HG03378 (cell line): ENCODE measurements around the gene CHMP6.
"Not testable (repeated sequence)": the region's sequence is repeated elsewhere in the genome, so short reads cannot be mapped to it uniquely, and the experiment has no call there.

Source experiments
- ATAC-seq: cut with Tn5 transposase; IDR thresholded peaks from one replicate; pipeline ENCODE4 v1.9.1; 2021; ENCODE audit warnings: mild to moderate bottlenecking, moderate library complexity; ENCODE audit not compliant: unreplicated experiment

Gene CHMP6

GRCh38 chr17:81010935-81011334, 19.3 kb downstream of the CHMP6 start:
- no peak for ATAC-seq

- no peak for ATAC-seq
Measured at GRCh38 chr17:81011951-81012350, 20.3 kb downstream of the CHMP6 start.

GRCh38 chr17:81012574-81013447, 21.2 kb downstream of the CHMP6 start:
- no peak for ATAC-seq

GRCh38 chr17:81013642-81014041, 22.0 kb downstream of the CHMP6 start:
- no peak for ATAC-seq

GRCh38 chr17:81015136-81015535, 23.5 kb downstream of the CHMP6 start:
- ATAC-seq, result no peak

GRCh38 chr17:81016575-81016974, 24.9 kb downstream of the CHMP6 start:
- no peak for ATAC-seq

GRCh38 chr17:81017330-81017729, 25.7 kb downstream of the CHMP6 start:
- ATAC-seq, result not testable (repeated sequence)

GRCh38 chr17:81018044-81018802, 26.6 kb downstream of the CHMP6 start:
- no peak for ATAC-seq

- no peak for ATAC-seq
Measured at GRCh38 chr17:81019563-81020442, 28.2 kb downstream of the CHMP6 start.

GRCh38 chr17:81020443-81020766, 28.8 kb downstream of the CHMP6 start:
- no peak for ATAC-seq

GRCh38 chr17:81020767-81021497, 29.3 kb downstream of the CHMP6 start:
- ATAC-seq, result no peak

- no peak for ATAC-seq
Measured at GRCh38 chr17:81021531-81022343, 30.1 kb downstream of the CHMP6 start.

- ATAC-seq, result no peak
Measured at GRCh38 chr17:81022344-81022676, 30.7 kb downstream of the CHMP6 start.

- no peak for ATAC-seq
Measured at GRCh38 chr17:81025065-81025740, 33.6 kb downstream of the CHMP6 start.

GRCh38 chr17:81025741-81026129, 34.1 kb downstream of the CHMP6 start:
- ATAC-seq, result no peak

- ATAC-seq, result no peak
Measured at GRCh38 chr17:81026266-81027036, 34.8 kb downstream of the CHMP6 start.

- no peak for ATAC-seq
Measured at GRCh38 chr17:81027038-81027437, 35.4 kb downstream of the CHMP6 start.
